ENCODE data around the gene SH3PXD2A. TPM values are rescaled to one million over a fixed set of nuclear protein-coding genes. Genes with fewer than 3 reads are reported as not detected.

Gene SH3PXD2A
- total and polyA plus RNA-seq, 3 experiments from 2014 or later = 0.48 to 8.0 (median 7.7) TPM

DNA sequence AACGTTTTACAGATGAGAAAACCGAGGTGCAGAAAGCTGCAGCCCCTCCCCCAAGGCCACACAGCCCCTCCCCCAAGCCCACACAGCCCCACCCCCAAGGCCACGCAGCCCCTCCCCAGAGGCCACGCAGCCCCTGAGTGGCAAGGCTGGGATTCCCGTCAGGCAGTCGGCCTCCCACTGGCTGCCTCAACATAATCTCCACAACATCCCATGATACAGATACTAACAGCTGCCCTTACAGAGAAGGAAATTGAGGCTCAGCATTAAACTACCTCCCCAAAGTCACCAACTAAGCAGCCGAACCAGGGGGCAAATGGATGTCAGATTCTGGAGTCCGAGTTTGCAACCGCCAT is 15.9 kb downstream of the SH3PXD2A start:
- Mint-ChIP-seq H3K4me3 (no peak overlapping the region), H3K36me3 (no peaks in the 10 kb centered on the region), H3K9me3 (no peaks in the 10 kb centered on the region), H3K27me3 (peaks cover 5 to 10% of the 10 kb centered on the region in 2 donors), H3K4me1 (no peaks in the 10 kb centered on the region), H3K27ac (no peak overlapping the region)
- POLR2A ChIA-PET = no interaction called here
- no peak overlapping the region for H3K27ac ChIP-seq (ENCODE audit: low read depth, low read length)
- no peak for DNase-seq
- H3K4me3 ChIP-seq (ENCODE audit: low read length) = no peak overlapping the region
- CTCF ChIA-PET = no interaction called here
- H3K4me1 ChIP-seq (ENCODE audit: insufficient read depth, low read length) = no peaks in the 10 kb centered on the region
- H3K27me3 ChIP-seq (ENCODE audit: insufficient read depth, low read length, poor library complexity, severe bottlenecking) = no peaks in the 10 kb centered on the region
- no peaks in the 10 kb centered on the region for H3K36me3 ChIP-seq (ENCODE audit: insufficient read depth, low read length)
- H3K9me3 ChIP-seq (ENCODE audit: low read length) = no peaks in the 10 kb centered on the region

- Histone ChIP-seq H3K4me3 (ENCODE audit: low read length) (no peak overlapping the region), H3K27ac (ENCODE audit: low read depth, low read length) (no peak overlapping the region), H3K9me3 (ENCODE audit: low read length) (no peaks in the 10 kb centered on the region), H3K36me3 (ENCODE audit: insufficient read depth, low read length) (no peaks in the 10 kb centered on the region), H3K4me1 (ENCODE audit: insufficient read depth, low read length) (no peaks in the 10 kb centered on the region), H3K27me3 (ENCODE audit: insufficient read depth, low read length, poor library complexity, severe bottlenecking) (no peaks in the 10 kb centered on the region)
- ChIA-PET CTCF (no interaction called here), POLR2A (no interaction called here)
- H3K27ac Mint-ChIP-seq = no peak overlapping the region
- no peak overlapping the region for H3K4me3 Mint-ChIP-seq
- no peaks in the 10 kb centered on the region for H3K36me3 Mint-ChIP-seq
- no peaks in the 10 kb centered on the region for H3K9me3 Mint-ChIP-seq
- DNase-seq = no peak
- no peaks in the 10 kb centered on the region for H3K4me1 Mint-ChIP-seq
- H3K27me3 Mint-ChIP-seq = peaks cover 5 to 10% of the 10 kb centered on the region in 2 donors
These were observed 16.4 kb downstream of the SH3PXD2A start for GRCh38 chr10:103838862-103839518.

GRCh38 chr10:103838070-103838395 is 17.3 kb downstream of the SH3PXD2A start:
- Histone ChIP-seq H3K4me3 (ENCODE audit: low read length) (no peak overlapping the region), H3K27me3 (ENCODE audit: insufficient read depth, low read length, poor library complexity, severe bottlenecking) (no peaks in the 10 kb centered on the region), H3K36me3 (ENCODE audit: insufficient read depth, low read length) (no peaks in the 10 kb centered on the region), H3K27ac (ENCODE audit: low read depth, low read length) (no peak overlapping the region), H3K9me3 (ENCODE audit: low read length) (no peaks in the 10 kb centered on the region), H3K4me1 (ENCODE audit: insufficient read depth, low read length) (no peaks in the 10 kb centered on the region)
- Mint-ChIP-seq H3K9me3 (peaks cover 2 to 4% (median 2%) of the 10 kb centered on the region in 5 donors), H3K4me3 (no peak overlapping the region), H3K36me3 (peaks cover 0 to 2% (median 0%) of the 10 kb centered on the region in 3 donors), H3K4me1 (no peaks in the 10 kb centered on the region), H3K27ac (no peak overlapping the region), H3K27me3 (peaks cover 5 to 10% of the 10 kb centered on the region in 2 donors)
- ChIA-PET CTCF (no interaction called here), POLR2A (no interaction called here)
- DNase-seq = no peak

GRCh38 chr10:103837370-103838069 is 17.9 kb downstream of the SH3PXD2A start:
- ChIA-PET CTCF (no interaction called here), POLR2A (no interaction called here)
- H3K27ac ChIP-seq (ENCODE audit: low read depth, low read length) = no peak overlapping the region
- no peak overlapping the region for H3K4me3 Mint-ChIP-seq
- H3K9me3 Mint-ChIP-seq = peaks cover 4 to 7% (median 6%) of the 10 kb centered on the region in 5 donors
- H3K4me1 ChIP-seq (ENCODE audit: insufficient read depth, low read length) = no peaks in the 10 kb centered on the region
- H3K27me3 ChIP-seq (ENCODE audit: insufficient read depth, low read length, poor library complexity, severe bottlenecking) = no peaks in the 10 kb centered on the region
- H3K36me3 ChIP-seq (ENCODE audit: insufficient read depth, low read length) = no peaks in the 10 kb centered on the region
- H3K27me3 Mint-ChIP-seq = peaks cover 5 to 10% of the 10 kb centered on the region in 2 donors
- no peak for DNase-seq
- H3K27ac Mint-ChIP-seq = no peak overlapping the region
- peaks cover 0 to 6% (median 0%) of the 10 kb centered on the region in 3 donors for H3K36me3 Mint-ChIP-seq
- H3K4me3 ChIP-seq (ENCODE audit: low read length) = no peak overlapping the region
- H3K4me1 Mint-ChIP-seq = no peaks in the 10 kb centered on the region
- no peaks in the 10 kb centered on the region for H3K9me3 ChIP-seq (ENCODE audit: low read length)

DNA sequence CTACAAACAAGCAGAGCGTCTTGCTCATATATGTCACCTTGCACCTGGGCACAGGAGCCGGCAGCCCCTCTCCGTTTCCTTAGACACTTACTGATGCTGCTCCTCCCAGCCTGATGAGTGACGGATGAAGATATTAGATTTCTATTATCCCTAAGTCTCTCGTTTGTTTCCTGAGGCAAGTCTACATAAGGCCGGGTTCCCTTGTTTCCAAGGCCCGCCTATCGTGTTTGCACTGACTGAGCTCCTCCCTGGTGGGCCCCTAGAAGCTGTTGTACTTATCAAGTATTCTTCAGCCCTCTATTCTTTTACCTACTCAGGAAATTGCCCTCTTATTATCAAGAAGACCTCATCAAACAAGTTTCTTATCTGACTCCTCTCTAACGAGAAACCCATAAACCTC is 18.5 kb downstream of the SH3PXD2A start:
- ChIA-PET CTCF (no interaction called here), POLR2A (no interaction called here)
- no peaks in the 10 kb centered on the region for H3K27me3 ChIP-seq (ENCODE audit: insufficient read depth, low read length, poor library complexity, severe bottlenecking)
- Mint-ChIP-seq H3K27ac (peak overlapping the region in 1 of 8 donors; percentile 64), H3K4me1 (no peaks in the 10 kb centered on the region), H3K4me3 (no peak overlapping the region), H3K27me3 (peaks cover 5% of the 10 kb centered on the region in 2 donors), H3K36me3 (peaks cover 0 to 12% (median 0%) of the 10 kb centered on the region in 3 donors), H3K9me3 (peaks cover 4 to 13% (median 8%) of the 10 kb centered on the region in 5 donors)
- H3K4me3 ChIP-seq (ENCODE audit: low read length) = no peak overlapping the region
- no peaks in the 10 kb centered on the region for H3K4me1 ChIP-seq (ENCODE audit: insufficient read depth, low read length)
- H3K9me3 ChIP-seq (ENCODE audit: low read length) = no peaks in the 10 kb centered on the region
- no peak overlapping the region for H3K27ac ChIP-seq (ENCODE audit: low read depth, low read length)
- no peaks in the 10 kb centered on the region for H3K36me3 ChIP-seq (ENCODE audit: insufficient read depth, low read length)
- DNase-seq = no peak

GRCh38 chr10:103836273-103836672 is 19.1 kb downstream of the SH3PXD2A start:
- H3K27me3 Mint-ChIP-seq = peaks cover 5% of the 10 kb centered on the region in 2 donors
- no peak overlapping the region for H3K27ac ChIP-seq (ENCODE audit: low read depth, low read length)
- H3K4me3 ChIP-seq (ENCODE audit: low read length) = no peak overlapping the region
- ChIA-PET CTCF (no interaction called here), POLR2A (no interaction called here)
- no peaks in the 10 kb centered on the region for H3K4me1 Mint-ChIP-seq
- no peak for DNase-seq
- H3K27ac Mint-ChIP-seq = no peak overlapping the region
- H3K9me3 Mint-ChIP-seq = peaks cover 4 to 14% (median 9%) of the 10 kb centered on the region in 5 donors
- no peaks in the 10 kb centered on the region for H3K4me1 ChIP-seq (ENCODE audit: insufficient read depth, low read length)
- peaks cover 0 to 14% (median 0%) of the 10 kb centered on the region in 3 donors for H3K36me3 Mint-ChIP-seq
- H3K27me3 ChIP-seq (ENCODE audit: insufficient read depth, low read length, poor library complexity, severe bottlenecking) = no peaks in the 10 kb centered on the region
- no peak overlapping the region for H3K4me3 Mint-ChIP-seq
- H3K9me3 ChIP-seq (ENCODE audit: low read length) = no peaks in the 10 kb centered on the region
- H3K36me3 ChIP-seq (ENCODE audit: insufficient read depth, low read length) = no peaks in the 10 kb centered on the region

DNA sequence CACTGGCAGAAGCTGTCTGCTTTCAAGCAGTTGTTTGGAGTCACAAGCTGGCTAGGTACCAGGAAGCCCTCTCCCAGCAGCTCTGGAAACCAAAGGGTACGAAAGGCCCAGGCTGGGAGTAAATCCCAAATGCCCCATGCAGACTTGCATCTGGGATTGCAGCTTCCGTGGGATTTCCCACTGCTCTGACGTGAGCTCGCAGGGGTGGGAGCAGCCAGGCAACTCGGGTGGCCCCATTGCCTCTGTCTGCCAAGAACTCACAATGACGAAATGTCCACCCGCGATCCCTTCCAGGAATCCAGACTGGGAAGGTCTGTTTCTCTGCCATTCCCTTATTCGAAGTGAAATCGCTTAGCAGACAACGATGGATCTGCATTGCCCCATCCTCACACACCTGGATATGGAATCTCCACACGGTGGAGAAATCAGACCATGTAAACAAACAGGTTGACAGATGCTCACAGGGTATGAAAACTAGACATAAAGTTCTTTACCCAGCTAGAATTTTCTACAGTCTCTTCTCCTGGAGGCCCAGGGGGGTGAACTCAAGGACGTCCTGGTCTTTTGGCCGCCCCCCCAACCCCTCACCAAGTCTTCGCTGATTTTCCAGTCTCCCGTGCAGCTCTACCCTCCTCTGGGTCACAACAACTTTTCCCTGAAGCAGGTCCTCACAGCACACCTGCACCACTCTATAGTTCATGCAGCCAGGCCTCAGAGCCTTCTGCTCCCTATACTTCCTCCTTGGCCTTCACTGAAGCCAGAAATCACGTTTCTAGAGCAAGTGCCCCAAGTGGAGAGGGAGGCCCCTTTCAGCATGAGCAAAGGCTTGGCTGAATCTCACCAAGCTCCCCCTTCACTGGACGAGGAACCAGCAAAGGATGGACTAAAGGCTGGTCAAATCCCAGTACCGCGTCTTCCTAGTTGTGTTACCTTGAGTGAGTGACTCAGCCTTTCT is 20.0 kb downstream of the SH3PXD2A start:
- no peak overlapping the region for H3K27ac ChIP-seq (ENCODE audit: low read depth, low read length)
- ChIA-PET POLR2A (interaction anchor here (0.7 kb wide), 1 partner anchor 113 kb away, joined by 5 read pairs; no protein-coding TSS in a partner anchor), CTCF (no interaction called here)
- no peaks in the 10 kb centered on the region for H3K36me3 ChIP-seq (ENCODE audit: insufficient read depth, low read length)
- Mint-ChIP-seq H3K4me3 (no peak overlapping the region), H3K9me3 (peaks cover 4 to 14% (median 9%) of the 10 kb centered on the region in 5 donors), H3K4me1 (no peaks in the 10 kb centered on the region), H3K27ac (peak overlapping the region in 2 of 8 donors; percentile 28 to 44), H3K27me3 (peaks cover 0 to 4% of the 10 kb centered on the region in 2 donors), H3K36me3 (peaks cover 0 to 14% (median 0%) of the 10 kb centered on the region in 3 donors)
- H3K4me3 ChIP-seq (ENCODE audit: low read length) = no peak overlapping the region
- H3K4me1 ChIP-seq (ENCODE audit: insufficient read depth, low read length) = no peaks in the 10 kb centered on the region
- no peak for DNase-seq
- no peaks in the 10 kb centered on the region for H3K27me3 ChIP-seq (ENCODE audit: insufficient read depth, low read length, poor library complexity, severe bottlenecking)
- H3K9me3 ChIP-seq (ENCODE audit: low read length) = no peaks in the 10 kb centered on the region

Data from CD8-positive, alpha-beta memory T cell (primary cell).